Measurements from ENCODE around the gene SOX21.

DNA sequence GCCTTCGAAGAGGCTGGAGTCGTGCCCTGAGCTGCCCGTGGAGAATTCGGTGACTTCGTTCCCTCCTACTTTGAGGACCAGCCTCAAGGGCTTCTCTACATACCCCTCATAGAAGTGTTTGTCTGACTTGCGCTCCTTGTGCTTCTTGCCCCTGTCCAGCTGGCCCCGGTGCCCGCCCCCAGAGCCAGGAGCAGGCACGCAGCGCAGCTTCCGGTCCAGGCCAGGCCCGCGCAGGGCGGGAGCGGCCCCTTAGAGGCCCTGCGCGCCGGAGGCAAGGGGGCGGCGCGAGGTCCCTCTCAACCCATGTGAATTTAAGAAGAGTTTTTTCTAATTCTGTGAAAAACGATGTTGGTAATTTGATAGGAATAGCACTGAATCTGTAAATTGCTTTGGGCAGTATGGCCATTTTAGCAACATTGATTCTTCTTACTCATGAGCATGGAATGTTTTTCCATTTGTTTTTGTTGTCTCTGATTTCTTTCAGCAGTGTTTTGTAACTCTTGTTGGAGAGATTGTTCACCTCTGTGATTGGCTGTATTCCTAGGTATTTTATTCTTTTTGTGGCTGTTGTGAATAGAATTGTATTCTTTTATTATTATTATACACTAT, 46.9 kb upstream of the SOX21 start:
- TF ChIP-seq, protein P1, sequence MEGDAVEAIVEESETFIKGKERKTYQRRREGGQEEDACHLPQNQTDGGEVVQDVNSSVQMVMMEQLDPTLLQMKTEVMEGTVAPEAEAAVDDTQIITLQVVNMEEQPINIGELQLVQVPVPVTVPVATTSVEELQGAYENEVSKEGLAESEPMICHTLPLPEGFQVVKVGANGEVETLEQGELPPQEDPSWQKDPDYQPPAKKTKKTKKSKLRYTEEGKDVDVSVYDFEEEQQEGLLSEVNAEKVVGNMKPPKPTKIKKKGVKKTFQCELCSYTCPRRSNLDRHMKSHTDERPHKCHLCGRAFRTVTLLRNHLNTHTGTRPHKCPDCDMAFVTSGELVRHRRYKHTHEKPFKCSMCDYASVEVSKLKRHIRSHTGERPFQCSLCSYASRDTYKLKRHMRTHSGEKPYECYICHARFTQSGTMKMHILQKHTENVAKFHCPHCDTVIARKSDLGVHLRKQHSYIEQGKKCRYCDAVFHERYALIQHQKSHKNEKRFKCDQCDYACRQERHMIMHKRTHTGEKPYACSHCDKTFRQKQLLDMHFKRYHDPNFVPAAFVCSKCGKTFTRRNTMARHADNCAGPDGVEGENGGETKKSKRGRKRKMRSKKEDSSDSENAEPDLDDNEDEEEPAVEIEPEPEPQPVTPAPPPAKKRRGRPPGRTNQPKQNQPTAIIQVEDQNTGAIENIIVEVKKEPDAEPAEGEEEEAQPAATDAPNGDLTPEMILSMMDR (IDR thresholded peaks at IDR 0.05) = no peak
- no peak for TF ChIP-seq POLR2A (IDR thresholded peaks at IDR 0.05)
